HCT116 (cell line): ENCODE measurements around the gene TEX264. TPM values are rescaled to one million over a fixed set of nuclear protein-coding genes. Genes with fewer than 3 reads are reported as not detected.

Experiments
- ATAC-seq: fragments of 200-7000 bp; cut with Tn5 transposase; 2 replicates; pipeline ENCODE4 v1.9.1; 2020; ENCODE audit warnings: mild to moderate bottlenecking, moderate library complexity
- BruUV-seq: library from RNA; stranded (reverse); fragments of 400-500 nt; replicated peaks from 2 replicates; lab custom pipeline; 2021; lab: Mats Ljungman, UMichigan
- CTCF ChIA-PET: fragments of 300-600 bp; sonication (Branson Sonifier 250); formaldehyde crosslinking; loops from one replicate; lab custom pipeline; 2021; ENCODE audit warnings: antibody characterized with exemption; lab: Charles Lee
- POLR2A ChIA-PET: fragments of 300-600, 350-600 bp; sonication (Branson Sonifier 250); formaldehyde crosslinking; loops from one replicate; lab custom pipeline; 2021; ENCODE audit warnings: antibody characterized with exemption; lab: Charles Lee
- RAD21 ChIA-PET, 2 experiments: fragments of 300-600 bp; sonication (Branson Sonifier 250); formaldehyde crosslinking; loops; one replicate each; lab custom pipeline; 2023; ENCODE audit warnings: low total read pairs in 2 of 2; ENCODE audit not compliant: uncharacterized antibody in 2 of 2, unreplicated experiment in 2 of 2, low non-redundant PET in 1 of 2; lab: Charles Lee
- DNase-seq: peaks from one replicate; pipeline ENCODE4 v3.0.0-alpha.2; 2010; ENCODE audit warnings: low read depth, low spot score
- H2AFZ ChIP-seq: fragments of 200-600 bp; shearing (Covaris generic), sonication (generic); 2 replicates; pipeline ENCODE4 v1.6.1; 2017; ENCODE audit warnings: low read depth, mixed run types, mixed read lengths, antibody characterized with exemption, low read length; ENCODE audit not compliant: poor library complexity, severe bottlenecking
- H3K27ac ChIP-seq: 2 replicates; pipeline ENCODE4 v1.5.1; 2012; ENCODE audit warnings: low read depth, low read length
- H3K27me3 ChIP-seq: fragments of 200-600 bp; sonication (generic); 2 replicates; pipeline ENCODE4 v1.6.1; 2016; ENCODE audit warnings: mixed run types, low read length, mixed read lengths; ENCODE audit not compliant: insufficient read depth
- H3K36me3 ChIP-seq, 2 experiments: fragments of 200-500 bp in 1 of 2; fragments of 200-600 bp in 1 of 2; sonication (Bioruptor generic) in 1 of 2; sonication (generic) in 1 of 2; 2 replicates each; pipeline versions ENCODE4 v1.5.1 to v1.6.1; 2014 to 2016; ENCODE audit warnings: low read length in 2 of 2, inconsistent platforms in 1 of 2, mixed read lengths in 1 of 2, mixed run types in 1 of 2; ENCODE audit not compliant: insufficient read depth in 2 of 2, control insufficient read depth in 1 of 2
- H3K4me1 ChIP-seq, 2 experiments: fragments of 200-600 bp in 1 of 2; sonication (generic) in 1 of 2; 2 replicates each; pipeline versions ENCODE4 v1.5.1 to v1.6.1; 2012 to 2017; ENCODE audit warnings: low read length in 2 of 2, inconsistent platforms in 1 of 2, mild to moderate bottlenecking in 1 of 2, mixed read lengths in 1 of 2, mixed run types in 1 of 2, moderate library complexity in 1 of 2; ENCODE audit not compliant: insufficient read depth in 2 of 2, control insufficient read depth in 1 of 2
- H3K4me2 ChIP-seq: fragments of 200-600 bp; sonication (generic); 2 replicates; pipeline ENCODE4 v1.6.1; 2017; ENCODE audit warnings: mixed run types, low read length, mixed read lengths
- H3K4me3 ChIP-seq, 2 experiments: fragments of 200-600 bp in 1 of 2; sonication (generic) in 1 of 2; replicated peaks in 1 of 2; 2 replicates each; pipeline ENCODE4 v1.5.1; 2011 to 2016; ENCODE audit warnings: low read length in 2 of 2, control low read depth in 1 of 2, low read depth in 1 of 2, mild to moderate bottlenecking in 1 of 2, mixed read lengths in 1 of 2, mixed run types in 1 of 2
- H3K79me2 ChIP-seq: fragments of 200-600 bp; sonication (generic); 2 replicates; pipeline ENCODE4 v1.6.1; 2017; ENCODE audit warnings: mild to moderate bottlenecking, mixed run types, low read length, moderate library complexity, mixed read lengths; ENCODE audit not compliant: insufficient read depth
- H3K9ac ChIP-seq: fragments of 200-600 bp; sonication (generic); 2 replicates; pipeline ENCODE4 v1.6.1; 2016; ENCODE audit warnings: low read length, mixed read lengths
- H3K9me2 ChIP-seq: fragments of 200-600 bp; sonication (generic), shearing (Covaris generic); 2 replicates; pipeline ENCODE4 v1.6.1; 2017; ENCODE audit warnings: mixed run types, mild to moderate bottlenecking, moderate library complexity; ENCODE audit not compliant: insufficient read depth
- H3K9me3 ChIP-seq, 2 experiments: fragments of 200-500 bp in 1 of 2; fragments of 200-600 bp in 1 of 2; sonication (Bioruptor generic) in 1 of 2; sonication (generic) in 1 of 2; 2 replicates each; pipeline ENCODE4 v1.6.1; 2014 to 2017; ENCODE audit warnings: low read length in 2 of 2, mixed read lengths in 2 of 2, inconsistent platforms in 1 of 2, low read depth in 1 of 2, mild to moderate bottlenecking in 1 of 2, mixed run types in 1 of 2, moderate library complexity in 1 of 2; ENCODE audit not compliant: control insufficient read depth in 1 of 2, insufficient read depth in 1 of 2
- H4K20me1 ChIP-seq: fragments of 200-600 bp; sonication (generic), shearing (Covaris generic); 2 replicates; pipeline ENCODE4 v1.6.1; 2017; ENCODE audit warnings: mixed run types, mild to moderate bottlenecking, moderate library complexity; ENCODE audit not compliant: insufficient read depth
- CEBPB ChIP-seq: IDR thresholded peaks from 2 replicates; pipeline ENCODE4 v1.6.1; 2012; ENCODE audit warnings: low read depth
- CTCF ChIP-seq, 3 experiments: fragments of 200-600 bp in 1 of 3; sonication (generic) in 1 of 3; IDR thresholded peaks in 2 of 3; conservative IDR thresholded peaks in 1 of 3; 2 replicates each; pipeline ENCODE4 v1.5.1; 2012 to 2017; ENCODE audit warnings: low read depth in 2 of 3, low read length in 2 of 3, antibody characterized with exemption in 1 of 3, borderline replicate concordance in 1 of 3, control low read depth in 1 of 3, mild to moderate bottlenecking in 1 of 3, mixed read lengths in 1 of 3, mixed run types in 1 of 3, moderate library complexity in 1 of 3; ENCODE audit not compliant: insufficient read depth in 1 of 3
- EGR1 ChIP-seq: IDR thresholded peaks from 2 replicates; pipeline ENCODE4 v1.6.1; 2012; ENCODE audit warnings: low read depth
- ELF1 ChIP-seq: IDR thresholded peaks from 2 replicates; pipeline ENCODE4 v1.6.1; 2012; ENCODE audit warnings: low read depth, borderline replicate concordance
- EZH2 ChIP-seq: fragments of 200-600 bp; sonication (generic); IDR thresholded peaks from 2 replicates; pipeline ENCODE4 v1.6.1; 2017; ENCODE audit warnings: antibody characterized with exemption, mixed run types
- EZH2phosphoT487 ChIP-seq: fragments of 200-600 bp; IDR thresholded peaks from 2 replicates; pipeline ENCODE4 v1.6.1; 2018; ENCODE audit warnings: antibody characterized with exemption, borderline replicate concordance
- JUND ChIP-seq: IDR thresholded peaks from 2 replicates; pipeline ENCODE4 v1.6.1; 2012
- MAX ChIP-seq: IDR thresholded peaks from 2 replicates; pipeline ENCODE4 v1.6.1; 2012
- POLR2A ChIP-seq: IDR thresholded peaks from 2 replicates; pipeline ENCODE4 v1.7.0; 2011; ENCODE audit warnings: borderline replicate concordance; ENCODE audit not compliant: insufficient read depth, insufficient read length; ENCODE audit errors: extremely low read depth
- RAD21 ChIP-seq: IDR thresholded peaks from 2 replicates; pipeline ENCODE4 v1.6.1; 2012; ENCODE audit warnings: low read depth, mild to moderate bottlenecking
- REST ChIP-seq: IDR thresholded peaks from 2 replicates; pipeline ENCODE4 v1.6.1; 2012; ENCODE audit warnings: low read depth
- SIN3A ChIP-seq: IDR thresholded peaks from 2 replicates; pipeline ENCODE4 v1.6.1; 2012; ENCODE audit warnings: low read depth
- SP1 ChIP-seq: IDR thresholded peaks from 2 replicates; pipeline ENCODE4 v1.6.1; 2012; ENCODE audit warnings: low read depth
- YY1 ChIP-seq: IDR thresholded peaks from 2 replicates; pipeline ENCODE4 v1.6.1; 2011; ENCODE audit warnings: low read length, low read depth, moderate library complexity, mild to moderate bottlenecking; ENCODE audit not compliant: insufficient replicate concordance; ENCODE audit errors: extremely low read depth
- ZFX ChIP-seq: fragments of 450-650 bp; IDR thresholded peaks from 2 replicates; pipeline ENCODE4 v1.6.1; 2017
- ZNF274 ChIP-seq: fragments of 200-500 bp; sonication (Bioruptor generic); IDR thresholded peaks from 2 replicates; pipeline ENCODE4 v1.6.1; 2014; ENCODE audit warnings: mild to moderate bottlenecking, low read depth, low read length, inconsistent platforms
- intact Hi-C: fragments of 100-400 bp; cut with micrococcal nuclease; formaldehyde crosslinking; loops from 2 replicates; pipeline ENCODE4 v1.10.0; 2022
- total RNA-seq: library from RNA; stranded (reverse); gene quantifications from one replicate; pipeline ENCODE4 v1.2.1, GENCODE V29; 2021; ENCODE audit not compliant: unreplicated experiment

The TEX264 gene
- total RNA-seq, 1 experiment from 2014 or later: 36.0 TPM

- no TSS peak for BruUV-seq
- no peak for ATAC-seq
- POLR2A ChIA-PET: no interaction called here
These were observed 2.2 kb downstream of the TEX264 start for GRCh38 chr3:51673181-51673801.

More at GRCh38 chr3:51673181-51673801, 2.2 kb downstream of the TEX264 start:
- H3K27me3 ChIP-seq: no peaks in the 10 kb centered on the region
- H3K9me3 ChIP-seq: no peaks in the 10 kb centered on the region
- intact Hi-C loops: loop anchor here (5.0 kb wide), 1 partner anchor 281 kb away; the partner anchor contains the start of gene RBM15B
- no peaks in the 10 kb centered on the region for H4K20me1 ChIP-seq
- TF ChIP-seq ZNF274: no peak
- no peak for TF ChIP-seq YY1
- no peak for TF ChIP-seq EZH2phosphoT487
- TF ChIP-seq CEBPB: no peak
- TF ChIP-seq SP1: no peak
- TF ChIP-seq RAD21: no peak
- no peak for TF ChIP-seq EZH2
- no peak for TF ChIP-seq SIN3A
- no peak for TF ChIP-seq EGR1
- no peak for TF ChIP-seq POLR2A
- TF ChIP-seq CTCF (IDR thresholded peaks at IDR 0.05 in 2 of 3, conservative IDR thresholded peaks at IDR 0.05 in 1 of 3; ENCODE audit: borderline replicate concordance in 1 of 3, insufficient read depth in 1 of 3, low read depth in 2 of 3, low read length in 2 of 3): no peak
- TF ChIP-seq MAX: no peak
- no peak for TF ChIP-seq ZFX
- no peak for TF ChIP-seq REST
- TF ChIP-seq ELF1: no peak
- TF ChIP-seq JUND: no peak
- H3K9ac ChIP-seq: no peak overlapping the region
- H3K4me2 ChIP-seq: no peak overlapping the region
- no peak for DNase-seq
- no peak overlapping the region for H3K27ac ChIP-seq
- no peak overlapping the region for H2AFZ ChIP-seq
- CTCF ChIA-PET: interaction anchor here (0.8 to 5.3 kb wide), 4 partner anchors 9 to 288 kb away, joined by 4 to 80 read pairs (median 6); partner anchors contain the start of gene MANF
- RAD21 ChIA-PET: no interaction called here
- H3K36me3 ChIP-seq: peaks cover 0 to 7% of the 10 kb centered on the region in 2 experiments; a peak in 1 of 4 replicates
- peaks cover 7% of the 10 kb centered on the region; the same call in 1 of the 2 replicates for H3K79me2 ChIP-seq
- no peak overlapping the region for H3K4me3 ChIP-seq
- H3K9me2 ChIP-seq: no peaks in the 10 kb centered on the region
- H3K4me1 ChIP-seq: peaks cover 17 to 51% of the 10 kb centered on the region in 2 experiments
